DMS 273 (cell line): Measurements from ENCODE around the gene PLOD1.
"Not testable (repeated sequence)": the region's sequence is repeated elsewhere in the genome, so short reads cannot be mapped to it uniquely, and the experiment has no call there.

Experiments used
- DNase-seq: peaks from one replicate; lab custom pipeline; 2025; ENCODE audit not compliant: unreplicated experiment; lab: John Stamatoyannopoulos, UW

Gene PLOD1

DNA sequence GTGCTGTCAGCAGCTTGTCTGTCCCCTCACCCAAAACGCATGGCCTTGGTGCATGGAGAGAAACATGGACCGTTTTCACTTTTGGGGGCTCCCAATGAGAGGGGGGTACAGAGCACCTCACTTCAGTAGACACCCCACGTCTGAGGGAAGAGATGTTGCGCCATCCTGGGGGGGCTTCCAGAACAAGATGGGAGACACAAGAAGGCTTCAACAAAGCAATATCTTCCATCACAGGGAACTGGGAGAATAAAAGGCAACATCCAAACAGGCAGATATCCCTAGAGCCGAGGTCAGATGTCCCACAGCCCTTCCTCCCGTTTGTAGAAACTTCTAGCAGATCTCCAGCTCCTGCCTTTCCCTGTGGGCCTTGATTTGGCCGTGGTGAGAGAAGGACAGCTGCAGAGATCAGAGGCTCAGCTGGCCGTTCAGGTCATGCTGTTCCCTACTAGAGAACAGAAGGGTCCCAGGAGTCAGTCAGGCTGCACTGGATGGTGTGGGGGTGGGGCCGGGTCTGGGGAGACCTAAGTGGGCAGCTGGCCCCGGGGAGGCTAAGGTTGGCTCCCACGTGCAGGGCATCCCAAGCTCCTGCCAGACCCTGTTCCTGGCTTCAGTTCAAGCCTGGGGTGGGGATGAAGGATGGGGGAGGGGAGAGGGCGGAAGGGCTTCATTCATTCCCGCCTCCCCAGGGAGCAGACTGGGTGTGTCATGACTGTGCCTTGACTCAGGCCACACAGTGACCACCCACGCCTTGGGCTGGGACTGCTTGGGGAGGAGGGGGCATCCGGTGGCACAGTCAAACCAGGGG, 4.4 kb downstream of the PLOD1 start:
- peak; percentile 86 for DNase-seq

DNA sequence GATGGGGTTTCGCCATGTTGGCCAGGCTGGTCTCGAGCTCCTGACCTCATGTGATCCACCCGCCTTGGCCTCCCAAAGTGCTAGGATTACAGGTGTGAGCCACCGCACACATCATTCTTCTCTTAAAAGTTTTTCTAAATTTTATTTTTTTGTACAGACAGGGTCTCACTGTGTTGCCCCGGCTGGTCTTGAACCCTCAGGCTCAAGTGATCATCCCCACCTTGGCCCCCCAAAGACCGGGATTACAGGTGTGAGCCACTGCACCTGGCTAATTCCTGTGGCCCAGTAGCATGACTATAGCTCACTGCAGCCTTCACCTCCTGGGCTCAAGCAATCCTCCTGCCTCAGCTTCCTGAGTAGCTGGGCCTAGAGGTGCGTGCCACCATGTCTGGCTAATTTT, 5.3 kb downstream of the PLOD1 start:
- DNase-seq, result not testable (repeated sequence)

DNA sequence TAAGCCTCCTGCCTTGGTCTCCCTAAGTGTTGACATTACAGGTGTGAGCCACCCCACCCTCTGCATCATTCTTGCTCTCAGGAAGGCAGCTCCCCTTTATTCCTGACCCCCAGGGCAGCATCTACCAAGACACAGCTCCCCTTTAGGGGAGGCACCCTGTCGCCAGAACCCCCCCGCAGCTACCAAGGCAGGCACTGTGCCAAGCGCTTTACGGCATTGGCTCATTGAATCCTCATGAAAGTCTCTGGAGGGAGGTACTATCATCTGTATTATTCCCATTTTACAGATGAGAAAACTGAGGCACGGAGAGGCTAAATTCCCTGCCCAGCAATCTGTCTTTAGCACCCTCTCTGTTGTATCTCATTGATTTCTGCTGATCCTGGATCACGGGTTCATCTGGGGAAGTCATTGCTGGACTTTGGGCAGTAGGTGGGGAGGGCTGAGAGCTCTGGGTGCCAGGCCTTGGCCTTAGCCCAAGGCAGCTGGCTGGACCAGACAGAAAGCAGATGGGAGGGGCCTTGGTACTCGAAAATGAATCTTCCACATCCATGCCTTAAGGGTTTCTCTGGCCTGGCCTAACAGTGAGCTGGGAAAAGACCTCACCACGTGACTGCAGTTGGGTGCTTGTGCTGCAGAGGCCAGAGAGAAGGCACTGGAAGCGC, 5.9 kb downstream of the PLOD1 start:
- DNase-seq, result peak; percentile 72

DNA sequence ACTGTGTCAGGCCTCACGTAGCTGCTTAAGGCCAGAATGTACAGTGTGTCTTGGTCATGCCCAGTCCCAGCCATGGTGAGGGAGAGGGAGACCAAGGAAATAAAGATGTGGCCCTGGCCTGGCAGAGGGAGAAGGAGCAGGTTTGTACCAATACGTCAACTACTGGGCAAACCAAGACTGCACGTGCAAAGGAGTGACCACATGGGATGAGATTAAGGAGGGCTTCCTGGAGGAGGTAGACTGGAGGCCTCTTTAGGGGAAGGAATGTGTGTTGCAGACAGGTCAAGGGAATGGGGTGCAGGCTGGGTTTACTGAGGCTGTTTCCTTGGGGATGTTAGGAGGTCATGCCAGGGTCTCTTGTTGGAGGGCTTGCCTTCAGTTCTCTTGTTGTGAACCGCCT, 7.8 kb downstream of the PLOD1 start:
- DNase-seq, result no peak

DNA sequence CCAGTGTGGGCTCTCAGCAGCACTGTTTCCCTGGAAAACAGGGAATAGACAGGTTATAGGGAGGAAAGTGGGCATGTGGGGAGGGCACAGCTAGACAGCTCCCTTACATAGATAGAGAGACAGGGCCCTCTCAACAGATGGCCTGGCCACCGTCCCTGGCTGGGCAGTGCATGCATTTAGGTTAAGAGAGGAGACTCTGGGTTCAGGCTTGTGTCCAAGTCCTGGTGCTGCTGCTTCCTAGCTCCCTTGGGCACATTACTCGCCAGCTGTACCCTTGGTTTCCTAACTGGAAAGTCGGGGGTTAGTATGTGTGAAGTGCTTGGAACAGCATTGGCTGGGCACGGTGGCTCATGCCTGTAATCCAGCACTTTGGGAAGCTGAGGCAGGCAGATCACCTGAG, 9.1 kb downstream of the PLOD1 start:
- DNase-seq, result peak; percentile 91

DNA sequence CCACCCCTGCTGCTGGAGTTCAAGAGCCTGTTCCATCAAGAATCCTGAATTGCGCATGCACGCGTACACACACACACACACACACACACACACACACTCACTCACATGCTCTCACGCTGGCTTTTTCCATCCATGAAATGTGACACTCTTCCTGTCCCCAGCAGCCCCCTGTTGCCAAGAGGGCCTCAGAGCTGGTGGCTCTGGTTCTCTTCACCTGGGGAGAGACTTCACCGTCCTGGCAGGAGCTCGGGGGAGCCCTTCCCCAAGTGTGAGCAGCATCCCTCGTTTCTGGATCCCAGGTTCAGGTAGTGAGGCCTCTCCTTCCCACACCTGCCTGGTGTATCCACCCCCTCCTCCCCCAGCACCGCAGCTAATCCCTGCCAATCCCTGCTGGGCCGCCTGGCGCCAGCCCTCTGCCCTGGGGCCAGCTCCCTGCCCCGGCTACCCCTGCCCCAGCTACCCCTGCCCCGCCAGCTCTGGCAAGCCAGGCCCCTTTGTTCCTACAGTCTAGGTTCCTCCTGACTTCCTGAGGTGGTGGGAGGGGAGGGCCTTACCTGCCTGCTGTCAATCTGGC, 9.9 kb downstream of the PLOD1 start:
- DNase-seq, result peak; percentile 77

DNA sequence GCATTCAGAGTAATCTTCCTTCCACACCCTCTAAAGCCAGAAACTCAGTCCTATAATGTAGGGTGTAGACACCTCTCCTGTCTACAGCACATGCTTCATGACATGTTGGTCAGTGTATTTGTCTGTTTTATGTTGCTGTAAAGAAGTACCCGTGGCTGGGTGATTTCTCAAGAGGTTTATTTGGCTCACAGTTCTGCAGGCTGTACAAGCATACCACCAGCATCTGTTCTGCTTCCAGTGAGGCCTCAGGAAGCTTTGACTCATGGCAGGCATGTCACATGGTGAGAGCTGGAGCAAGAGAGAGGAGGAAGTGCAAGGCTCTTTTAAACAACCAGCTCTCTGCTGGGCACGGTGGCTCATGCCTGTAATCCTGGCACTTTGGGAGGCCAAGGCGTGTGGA, 12.1 kb downstream of the PLOD1 start:
- DNase-seq, result no peak

DNA sequence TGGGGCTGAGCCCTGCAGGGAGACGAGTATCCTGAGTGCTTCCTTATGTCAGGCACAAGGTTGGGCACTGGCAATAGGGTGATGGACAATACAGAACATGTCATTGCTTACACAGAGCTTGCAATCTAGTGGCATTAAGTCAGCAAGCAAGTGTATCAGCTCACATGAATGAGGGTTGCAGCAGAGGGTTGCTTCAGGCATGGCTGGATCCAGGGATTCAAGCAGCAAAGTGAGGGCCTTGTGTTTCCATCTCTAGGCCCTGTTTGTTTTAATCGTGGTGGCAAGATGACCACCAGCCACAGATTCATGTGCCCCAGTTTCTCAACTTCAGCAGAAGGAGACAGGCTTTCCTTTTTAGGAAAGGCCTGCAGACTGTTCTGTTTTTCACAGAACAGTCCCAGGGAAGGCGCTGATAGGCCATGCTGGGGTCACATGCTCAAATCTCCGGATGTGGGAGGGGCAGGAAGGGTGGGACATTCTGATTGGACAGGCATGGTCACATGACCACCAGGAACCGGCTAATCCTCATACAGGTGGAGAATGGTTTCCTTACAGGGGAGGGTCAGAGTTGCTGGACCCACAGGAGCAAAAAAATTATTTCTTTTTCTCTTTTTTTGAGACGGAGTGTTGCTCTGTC, 14.4 kb downstream of the PLOD1 start:
- peak; percentile 41 for DNase-seq

DNA sequence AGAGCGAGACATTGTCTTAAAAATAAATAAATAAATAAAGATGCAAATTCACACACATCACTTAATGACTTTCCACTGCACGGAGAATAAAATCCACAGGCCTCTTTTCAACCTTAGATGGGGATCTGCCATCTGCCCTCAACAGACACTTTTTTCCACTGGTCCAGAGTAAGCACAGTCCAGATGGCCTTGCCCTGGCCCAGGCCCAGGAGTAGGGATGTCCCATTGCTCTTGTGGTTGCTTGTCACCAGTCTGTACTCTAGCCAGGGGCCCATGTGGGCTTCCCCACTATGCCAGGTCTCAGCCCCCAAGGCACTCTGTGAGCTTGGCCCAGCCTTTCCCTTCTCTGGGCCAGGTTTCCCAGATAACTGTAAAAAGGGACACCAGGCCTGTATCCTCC, 17.4 kb downstream of the PLOD1 start:
- peak; percentile 86 for DNase-seq

DNA sequence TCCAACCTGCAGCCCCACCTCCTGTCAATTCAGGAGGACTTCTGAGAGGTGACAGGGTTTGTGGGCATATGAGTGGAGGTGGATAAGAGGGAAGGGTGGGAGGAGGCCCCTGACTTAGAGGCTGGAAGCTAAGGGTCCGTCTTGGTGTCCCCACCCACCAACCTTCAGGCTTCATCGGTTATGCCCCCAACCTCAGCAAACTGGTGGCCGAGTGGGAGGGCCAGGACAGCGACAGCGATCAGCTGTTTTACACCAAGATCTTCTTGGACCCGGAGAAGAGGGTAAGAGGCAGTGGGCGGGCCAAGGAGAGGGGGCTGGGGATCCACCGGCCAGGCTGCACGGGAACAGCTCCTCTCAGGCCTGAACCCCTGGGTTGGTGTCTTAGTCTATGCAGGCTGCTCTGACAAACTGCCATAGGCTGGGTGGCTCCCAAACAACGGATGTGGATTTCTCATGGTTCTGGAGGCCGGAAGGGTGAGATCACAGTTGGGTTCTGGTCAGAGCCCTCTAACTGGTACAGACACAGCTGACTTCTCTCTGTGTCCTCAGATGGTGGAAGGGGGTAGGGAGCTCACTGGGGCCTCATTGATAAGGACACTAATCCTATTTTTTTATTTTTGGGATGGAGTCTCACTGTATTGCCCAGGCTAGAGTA, 18.1 kb downstream of the PLOD1 start:
- DNase-seq, result peak; percentile 30

DNA sequence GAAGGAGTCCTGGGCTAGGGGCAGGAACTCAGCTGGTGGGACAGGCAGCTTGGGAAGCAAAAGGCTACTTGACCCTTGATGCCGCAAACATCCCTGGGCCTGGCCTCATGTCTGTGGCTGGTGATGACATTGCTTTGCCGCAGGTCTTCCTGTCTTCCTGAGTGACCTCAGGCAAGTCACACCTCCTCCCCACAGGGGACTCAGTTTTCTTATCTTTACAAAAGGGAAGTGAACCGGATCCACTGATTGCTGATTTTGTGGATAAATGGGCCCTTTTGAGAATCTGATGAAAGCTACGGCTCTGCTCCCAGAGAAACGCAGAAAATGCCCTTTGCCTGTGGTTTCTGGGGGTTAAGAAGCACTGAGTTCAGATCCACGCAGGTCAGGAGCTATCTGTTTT, 20.7 kb downstream of the PLOD1 start:
- DNase-seq, result no peak

DNA sequence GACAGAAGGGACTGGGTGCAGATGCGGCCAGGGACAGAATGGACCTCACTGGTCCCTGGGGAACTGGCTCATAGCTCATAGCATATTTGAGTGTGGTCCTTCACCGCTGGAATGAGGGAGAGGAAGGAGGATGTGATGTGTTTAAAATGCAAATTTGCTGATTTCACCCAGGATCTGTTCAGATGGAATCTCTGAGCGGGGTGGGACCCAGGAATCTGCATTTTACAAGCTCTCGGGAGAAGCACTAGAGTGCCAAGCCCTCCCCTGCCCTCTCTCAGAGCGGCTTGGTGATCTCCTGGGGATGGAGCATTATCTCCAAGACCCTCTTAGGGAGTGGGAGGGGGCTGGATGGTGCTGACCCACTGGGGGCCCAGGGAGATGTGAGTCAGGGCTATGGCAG, 22.9 kb downstream of the PLOD1 start:
- DNase-seq, result no peak

DNA sequence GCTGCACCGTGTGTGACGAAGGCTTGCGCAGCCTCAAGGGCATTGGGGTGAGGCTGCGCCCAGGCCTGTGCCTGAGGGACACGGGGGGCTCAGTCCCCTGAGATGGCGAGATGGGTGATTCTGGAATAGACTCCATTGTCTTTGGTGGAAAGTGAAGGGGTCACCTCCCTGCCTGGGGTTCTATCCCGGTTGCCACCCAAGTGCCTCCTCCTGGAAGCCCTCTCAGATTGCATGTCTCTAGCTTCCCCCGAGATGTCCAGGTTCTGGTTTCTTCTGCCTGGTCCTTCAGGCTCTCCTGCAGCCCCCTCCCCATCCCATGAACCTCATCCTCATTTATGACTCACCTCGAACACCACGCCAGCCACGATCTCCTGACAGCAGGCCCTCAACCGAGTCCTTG, 23.4 kb downstream of the PLOD1 start:
- no peak for DNase-seq

DNA sequence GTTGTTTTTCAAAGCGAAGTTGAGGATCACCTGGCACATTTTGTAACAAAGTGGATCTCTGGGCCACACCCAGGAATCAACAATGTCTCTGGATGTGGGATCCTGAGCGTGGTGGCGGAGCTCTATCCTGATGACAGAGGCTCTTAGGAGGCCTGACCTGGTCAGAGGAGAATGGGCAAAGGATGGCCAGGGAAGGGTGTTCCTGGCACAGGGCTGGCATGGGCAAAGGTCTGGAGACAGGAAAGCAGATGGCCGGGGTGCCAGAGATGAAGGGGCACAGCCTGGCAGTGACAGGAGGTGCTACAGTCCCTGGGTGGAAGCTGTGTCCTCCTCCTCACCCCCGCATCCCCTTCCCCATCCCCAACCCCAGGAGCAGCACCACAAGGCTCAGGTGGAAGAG, 25.8 kb downstream of the PLOD1 start:
- no peak for DNase-seq

DNA sequence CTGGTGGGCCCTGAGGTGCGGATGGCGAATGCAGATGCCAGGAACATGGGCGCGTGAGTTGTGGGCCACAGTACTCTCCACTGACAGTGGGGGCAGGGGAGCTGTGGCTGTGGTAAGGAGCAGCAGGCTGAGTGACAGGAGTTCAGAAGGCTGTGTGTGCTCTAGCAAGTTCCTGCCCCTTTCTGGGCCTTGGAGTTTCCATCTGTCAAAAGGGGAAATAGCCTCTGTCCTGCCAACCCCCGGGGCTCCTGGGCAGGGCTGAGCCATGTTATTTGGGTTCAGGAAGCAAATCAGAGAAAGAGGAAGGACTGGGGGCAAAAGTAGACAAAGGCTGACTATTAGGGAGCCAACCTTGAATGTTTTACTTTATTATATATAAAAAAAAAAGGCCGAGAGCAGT, 26.2 kb downstream of the PLOD1 start:
- no peak for DNase-seq

DNA sequence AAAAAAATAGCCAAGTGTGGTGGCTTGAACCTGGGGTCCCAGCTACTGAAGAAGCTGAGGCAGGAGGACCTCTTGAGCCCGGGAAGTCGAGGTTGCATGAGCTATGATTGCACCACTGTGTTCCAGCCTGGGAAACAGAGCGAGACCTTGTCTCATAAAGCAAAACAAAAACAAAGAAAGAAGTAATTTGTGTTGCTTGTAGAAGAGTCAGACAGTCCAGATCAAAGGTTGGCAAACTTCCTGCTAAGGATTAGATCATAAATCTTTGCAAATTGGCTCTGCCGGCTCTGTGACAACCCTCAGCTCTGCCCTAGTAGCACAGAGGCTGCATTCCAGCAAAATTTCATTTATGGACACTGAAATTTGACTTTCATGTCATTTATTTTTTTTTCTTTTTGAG, 26.7 kb downstream of the PLOD1 start:
- DNase-seq, result peak; percentile 29

DNA sequence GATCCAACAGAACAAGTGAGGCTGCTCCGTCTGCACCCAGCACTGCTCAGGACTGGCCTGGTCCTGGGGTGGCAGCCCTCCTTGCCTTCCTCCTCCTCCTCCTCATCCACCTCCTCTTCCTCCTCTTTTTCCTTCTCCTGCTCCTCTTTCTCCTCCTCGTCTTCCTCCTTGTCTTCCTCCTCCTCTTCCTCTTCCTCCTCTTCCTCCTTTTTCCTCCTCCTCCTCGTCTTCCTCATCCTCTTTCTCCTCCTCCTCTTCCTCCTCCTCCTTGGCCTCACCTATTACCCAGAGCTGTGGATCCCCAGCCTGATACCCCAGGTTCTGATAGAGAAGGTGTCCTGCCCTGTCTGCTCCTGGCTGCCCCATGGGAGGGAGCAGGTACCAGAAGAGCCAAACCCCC, 29.1 kb downstream of the PLOD1 start:
- no peak for DNase-seq

DNA sequence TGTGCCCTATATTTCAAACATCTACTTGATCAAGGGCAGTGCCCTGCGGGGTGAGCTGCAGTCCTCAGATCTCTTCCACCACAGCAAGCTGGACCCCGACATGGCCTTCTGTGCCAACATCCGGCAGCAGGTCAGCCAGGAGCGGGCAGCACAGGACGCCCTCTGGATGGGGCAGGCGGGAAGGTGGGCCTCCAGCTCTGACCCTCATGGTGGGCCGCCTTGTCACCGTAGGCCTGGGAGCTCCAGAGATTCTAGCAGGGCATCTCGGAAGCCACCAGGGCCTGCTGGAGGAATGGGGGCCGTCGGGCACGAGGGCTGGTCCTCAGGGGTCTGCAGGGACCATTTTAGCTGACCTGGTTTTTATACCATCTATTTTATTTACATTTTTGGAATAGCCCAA, 30.1 kb downstream of the PLOD1 start:
- DNase-seq, result no peak

DNA sequence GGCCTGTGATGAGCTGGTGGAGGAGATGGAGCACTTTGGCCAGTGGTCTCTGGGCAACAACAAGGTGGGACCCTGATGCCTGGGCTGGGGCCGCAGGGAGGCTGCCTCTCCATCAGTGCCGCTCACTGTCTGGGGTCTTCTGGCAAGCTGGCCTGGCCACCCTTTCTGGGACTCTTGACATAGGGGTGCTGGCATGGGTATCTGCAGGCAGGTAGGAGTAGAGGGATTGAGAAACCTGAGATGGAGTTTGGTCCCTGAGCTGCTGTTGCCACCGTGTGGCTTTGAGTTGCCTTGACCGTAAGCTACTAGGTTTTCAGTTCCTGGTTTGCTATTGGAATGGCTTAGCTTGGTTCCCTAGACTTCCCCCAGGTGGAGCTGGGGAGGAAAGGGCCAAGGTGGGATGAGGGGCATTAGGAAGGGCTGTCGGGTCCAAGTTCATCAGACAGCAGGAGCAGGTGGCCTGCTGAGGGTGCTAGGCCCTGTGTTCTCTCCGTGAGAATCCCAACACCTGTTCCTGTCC, 32.6 kb downstream of the PLOD1 start:
- DNase-seq, result peak; percentile 92

DNA sequence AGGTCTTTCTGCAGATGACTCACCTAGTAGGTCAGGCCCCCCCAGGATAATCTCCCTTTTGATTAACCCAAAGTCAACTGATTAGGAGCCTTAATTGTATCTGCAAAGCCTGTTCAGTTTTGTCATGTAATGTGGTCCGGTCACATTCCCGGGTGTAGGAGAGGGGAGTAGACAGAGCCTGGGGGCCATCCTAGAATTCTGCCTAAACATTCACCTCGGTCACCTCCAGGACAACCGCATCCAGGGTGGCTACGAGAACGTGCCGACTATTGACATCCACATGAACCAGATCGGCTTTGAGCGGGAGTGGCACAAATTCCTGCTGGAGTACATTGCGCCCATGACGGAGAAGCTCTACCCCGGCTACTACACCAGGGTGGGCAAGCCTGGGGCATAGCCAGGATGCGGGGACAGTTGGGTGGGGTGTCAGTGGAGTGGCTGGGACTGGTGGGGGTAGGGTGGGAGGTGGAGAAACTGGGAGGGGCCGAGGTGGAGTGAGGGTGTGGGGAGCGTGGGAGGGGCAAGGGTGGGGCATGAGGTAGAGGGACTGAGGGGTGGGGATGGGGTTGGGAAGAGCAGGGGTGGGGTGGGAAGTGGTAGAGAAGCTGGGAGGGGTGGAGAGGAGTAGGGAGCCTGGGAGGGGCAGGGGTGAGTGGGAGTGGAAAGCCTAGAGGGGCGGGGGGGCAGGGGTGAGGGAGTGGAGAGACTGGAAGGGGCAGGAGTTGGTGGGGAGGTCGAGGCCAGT, 36.1 kb downstream of the PLOD1 start:
- DNase-seq, result no peak
